Left hindlimb (tissue), 1 donor: ENCODE data around the gene ARHGAP24.

Experiments used
- DNase-seq: peaks from one replicate; pipeline ENCODE4 v3.0.0-alpha.2; 2018

ARHGAP24 gene

DNA sequence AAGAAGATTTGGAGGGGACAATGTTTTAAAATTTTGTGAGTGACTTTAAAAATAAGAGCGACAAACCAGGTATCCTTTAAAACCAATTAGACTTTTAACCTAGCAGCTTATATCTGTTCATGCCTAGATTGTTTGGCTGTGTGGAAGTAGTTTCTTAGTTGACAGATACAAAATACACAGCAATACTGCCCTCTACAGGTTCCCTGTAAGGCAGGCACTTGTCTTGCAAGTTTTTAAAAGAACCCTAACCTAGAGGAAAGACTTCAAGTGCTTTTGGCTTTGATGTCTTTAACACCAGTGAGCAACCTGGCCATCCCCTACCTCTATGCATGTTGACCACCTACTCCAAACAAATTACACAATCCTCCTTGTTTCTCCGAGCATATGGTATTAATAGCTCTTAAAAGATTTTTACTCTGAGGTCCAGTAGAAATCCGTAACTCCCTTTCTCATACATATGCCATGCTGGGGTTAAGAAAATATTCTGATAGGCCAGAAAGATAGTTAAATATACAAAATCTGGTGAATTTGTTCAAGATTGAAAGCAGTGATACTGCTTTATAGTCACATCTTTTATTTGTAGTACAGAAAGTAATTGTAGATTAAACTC, 273.0 kb downstream of the ARHGAP24 start:
- no peak for DNase-seq

DNA sequence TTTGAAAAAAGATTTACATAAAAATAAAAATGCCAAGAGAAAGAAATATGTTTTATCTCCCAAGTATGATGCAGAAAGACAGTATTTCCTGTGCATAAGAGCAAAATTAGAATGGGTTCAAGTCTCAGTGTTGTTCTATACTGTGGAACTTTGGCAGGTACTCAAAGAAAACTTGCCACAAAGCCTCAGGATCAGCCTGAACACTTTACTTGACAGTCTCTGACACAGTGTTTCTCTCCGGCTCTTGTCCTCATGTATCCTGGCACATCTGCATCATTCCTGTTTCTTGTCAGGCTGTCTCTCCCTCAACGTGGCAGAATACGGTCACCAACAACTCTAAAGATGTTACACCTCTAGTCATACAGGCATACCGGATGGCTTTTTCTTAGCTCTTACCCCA, 273.7 kb downstream of the ARHGAP24 start:
- no peak for DNase-seq

DNA sequence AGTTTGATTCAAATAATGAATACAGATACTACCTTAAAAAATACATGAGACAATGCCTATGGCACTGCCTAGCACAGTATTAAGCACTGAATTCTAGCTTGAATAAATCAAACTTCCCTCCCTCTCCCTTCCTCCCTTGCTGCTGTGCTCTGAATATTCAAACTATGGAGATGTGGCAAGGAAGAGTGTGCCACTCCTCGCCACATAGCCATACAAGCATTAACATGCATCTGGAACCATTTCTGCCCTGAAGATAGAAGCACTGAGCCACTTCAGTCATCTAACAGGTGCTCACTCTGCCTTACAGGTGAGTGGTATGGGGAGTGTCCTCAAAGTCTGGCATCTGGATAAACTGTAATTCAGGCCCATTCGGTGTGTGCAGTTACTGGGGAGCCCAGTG, 276.9 kb downstream of the ARHGAP24 start:
- DNase-seq: no peak

DNA sequence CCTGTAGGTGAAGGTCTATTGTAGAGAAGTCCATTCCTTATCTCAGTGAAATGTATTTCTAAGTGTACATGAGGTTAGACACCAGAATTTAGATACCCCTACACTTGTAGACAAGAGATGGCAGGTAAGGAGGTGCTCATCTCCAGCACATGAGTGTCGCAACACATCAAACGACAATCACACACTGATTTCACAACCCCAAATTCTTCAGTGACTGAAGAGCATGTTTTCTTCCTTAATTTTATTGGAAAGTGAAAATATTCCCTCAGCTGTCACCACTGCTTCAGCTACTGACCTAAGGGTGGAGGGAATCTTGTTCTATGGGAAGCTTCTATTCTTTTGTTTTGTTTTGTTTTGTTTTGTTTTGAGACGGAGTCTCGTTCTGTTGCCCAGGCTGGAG, 280.3 kb downstream of the ARHGAP24 start:
- DNase-seq: no peak

DNA sequence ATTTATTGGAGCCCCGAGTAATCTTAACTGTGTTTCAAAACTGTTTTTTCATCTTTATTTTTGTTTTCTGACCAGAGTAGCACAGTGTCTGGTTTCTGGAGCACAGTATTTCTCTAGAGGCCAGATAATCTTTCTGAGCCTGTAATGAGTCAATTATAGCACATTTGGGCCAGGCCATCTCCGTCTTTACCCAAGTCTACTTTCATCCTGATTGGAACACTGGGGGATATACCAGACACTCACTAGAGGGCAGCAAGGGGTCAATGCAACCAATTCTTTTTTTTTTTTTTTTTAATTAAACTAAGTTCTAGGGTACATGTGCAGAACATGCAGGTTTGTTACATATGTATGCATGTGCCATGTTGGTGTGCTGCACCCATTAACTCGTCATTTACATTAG, 282.0 kb downstream of the ARHGAP24 start:
- no peak for DNase-seq

DNA sequence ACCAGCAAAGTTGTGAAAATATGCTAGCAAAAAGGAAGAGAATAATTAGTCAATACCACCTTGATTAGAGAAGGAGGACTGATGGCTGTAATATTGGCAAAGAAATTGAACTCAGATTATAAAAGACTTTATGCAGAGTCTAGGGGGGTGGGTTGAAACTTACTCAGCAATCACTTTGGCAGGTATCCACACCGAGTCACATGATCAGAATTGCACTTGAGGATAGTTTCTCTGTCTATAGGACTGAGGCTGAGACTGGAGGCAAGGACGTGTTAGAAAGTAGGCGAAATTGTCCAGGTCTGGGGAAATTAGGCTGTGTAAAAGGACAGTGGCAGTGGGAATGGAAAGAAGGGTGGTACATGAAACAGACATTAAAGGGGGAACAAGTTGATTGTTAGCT, 284.4 kb downstream of the ARHGAP24 start:
- DNase-seq: no peak

DNA sequence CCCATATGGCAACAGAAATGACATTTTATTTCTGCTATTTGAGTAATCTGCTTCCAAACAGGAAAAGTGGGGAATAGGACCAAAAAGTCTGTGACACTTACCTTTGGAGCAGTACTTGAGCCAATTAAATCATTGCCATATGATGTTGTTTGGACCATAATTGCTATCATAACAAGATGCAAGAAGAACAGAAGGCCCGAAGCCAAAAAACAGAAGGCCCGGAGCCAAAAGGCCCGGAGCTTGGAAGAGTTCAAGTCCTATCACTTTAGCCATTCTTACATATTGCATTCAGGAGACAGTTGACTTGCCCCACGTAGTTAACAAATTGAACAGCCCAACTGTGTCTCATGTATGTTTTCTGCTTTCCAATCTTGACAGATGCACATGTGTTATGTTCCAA, 285.6 kb downstream of the ARHGAP24 start:
- peak; percentile 48 for DNase-seq

DNA sequence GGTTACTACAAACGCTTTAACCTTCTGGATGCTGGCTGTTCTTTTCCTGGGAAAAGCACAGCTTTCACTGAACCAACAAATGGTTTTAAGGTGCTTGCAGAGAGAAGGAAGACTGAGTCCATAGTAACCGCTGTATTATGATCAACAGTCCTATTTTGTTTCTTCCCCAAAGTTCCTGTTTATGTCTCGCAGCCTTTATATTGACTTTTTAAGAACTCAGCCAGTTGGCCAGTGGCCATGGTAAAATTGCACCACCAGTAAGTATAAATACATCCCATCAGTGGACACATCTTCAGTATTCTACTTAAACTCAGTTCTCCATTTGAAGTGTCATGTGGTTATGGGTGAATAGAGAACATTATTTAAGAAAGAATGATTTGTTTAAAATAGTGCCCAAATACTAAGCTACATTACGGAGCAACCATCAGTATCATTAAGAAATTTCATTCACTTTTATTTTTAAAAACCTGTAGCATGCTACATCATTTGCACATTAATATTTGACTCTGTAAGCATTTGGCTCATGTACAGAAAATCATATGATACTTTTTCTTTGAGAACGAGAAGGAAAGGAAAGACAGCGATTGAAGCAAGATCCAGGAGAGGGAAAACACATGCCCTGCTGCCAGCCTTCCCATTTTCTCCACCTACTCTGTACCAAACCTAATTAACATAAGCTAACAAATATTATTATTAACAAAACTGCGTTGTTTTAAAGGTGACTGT, 287.0 kb downstream of the ARHGAP24 start:
- DNase-seq: peak; percentile 63

DNA sequence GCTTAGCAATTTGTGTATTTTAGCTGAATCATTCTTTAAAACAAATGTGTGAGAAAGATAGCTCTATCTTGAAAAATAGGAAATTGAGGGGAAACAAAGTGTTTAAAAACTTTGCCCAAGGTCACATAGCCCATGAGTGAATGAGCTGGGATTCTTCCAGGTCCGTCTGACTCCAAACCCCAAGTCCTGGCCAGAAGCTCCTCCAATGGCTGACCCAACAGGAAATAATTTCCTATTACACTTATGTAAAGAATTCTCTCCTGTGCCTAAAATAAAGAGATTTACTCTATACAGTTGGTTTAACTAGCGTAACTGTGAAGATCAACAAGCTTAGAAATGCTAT, 287.6 kb downstream of the ARHGAP24 start:
- DNase-seq: no peak

DNA sequence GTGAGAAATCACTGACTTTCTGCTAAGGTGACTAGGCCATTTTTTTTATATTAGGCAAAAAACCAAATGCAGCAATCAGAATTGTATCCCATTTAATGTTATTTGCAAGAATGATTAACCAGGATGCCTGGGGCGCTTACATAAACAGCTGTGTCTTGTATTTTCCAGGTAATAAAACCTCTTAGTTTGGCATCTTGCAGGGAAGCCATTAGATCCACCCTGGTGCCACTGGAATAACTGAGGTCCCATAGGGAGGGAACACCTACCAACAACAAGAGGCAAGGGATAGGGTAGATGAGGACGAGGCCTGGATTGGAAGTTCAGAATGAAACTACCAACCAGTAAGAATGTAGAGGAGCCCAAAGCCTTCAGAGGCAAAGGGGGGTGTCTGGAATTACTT, 288.3 kb downstream of the ARHGAP24 start:
- no peak for DNase-seq

DNA sequence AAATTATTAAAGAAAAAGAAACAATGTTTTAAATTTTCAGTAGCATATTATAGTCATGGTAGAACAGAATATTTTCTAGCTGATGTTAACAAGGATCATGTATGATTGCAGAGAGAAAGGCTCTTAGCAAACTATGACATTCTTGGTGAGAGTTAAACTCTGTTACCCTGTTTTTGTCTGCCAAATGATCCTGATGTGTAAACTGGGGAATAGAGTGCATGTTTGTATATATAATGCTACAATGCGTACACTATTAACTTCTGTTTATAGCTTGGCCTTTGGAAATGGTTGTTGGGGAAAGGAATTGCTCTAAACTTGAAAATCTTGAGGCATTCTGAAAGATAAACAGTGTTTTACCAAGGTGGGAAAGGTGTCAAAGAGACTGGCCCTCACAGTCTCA, 292.7 kb downstream of the ARHGAP24 start:
- no peak for DNase-seq

DNA sequence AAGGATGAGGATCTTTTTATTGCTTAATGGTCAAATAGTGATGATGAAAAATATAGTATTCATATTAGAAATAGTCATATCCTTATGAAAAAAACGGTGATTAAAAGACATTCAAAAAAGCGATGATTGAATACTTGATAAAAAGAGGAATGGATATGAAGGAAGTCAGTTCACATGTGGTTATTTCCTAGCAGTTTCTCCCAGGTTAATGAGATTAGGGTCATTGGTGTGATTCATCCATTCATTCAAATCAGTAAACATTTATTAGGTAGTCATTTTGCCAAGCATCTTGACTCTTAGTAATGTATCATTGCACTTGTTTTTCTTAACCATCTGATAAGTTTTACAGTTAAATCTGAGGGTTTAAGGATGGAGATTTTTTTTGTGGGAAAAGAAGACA, 294.1 kb downstream of the ARHGAP24 start:
- DNase-seq: no peak

DNA sequence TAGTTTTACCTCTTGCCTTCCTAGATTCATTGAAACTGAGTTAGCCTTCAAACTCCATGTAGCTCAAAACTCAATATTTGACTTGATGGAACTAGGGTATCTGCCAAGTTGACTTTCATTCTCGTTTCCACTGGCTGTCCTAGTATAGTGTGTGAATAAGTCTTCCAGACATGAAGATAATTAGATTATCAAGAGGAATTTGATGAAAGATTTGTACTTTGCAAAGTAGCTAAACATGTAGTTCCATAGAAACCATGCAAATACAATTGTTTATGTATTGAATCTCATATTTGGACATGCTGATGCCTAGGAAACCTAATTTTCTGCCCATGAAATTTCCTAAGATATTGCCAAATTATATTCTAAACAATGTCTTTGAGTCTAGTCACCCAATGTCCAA, 297.5 kb downstream of the ARHGAP24 start:
- DNase-seq: no peak

DNA sequence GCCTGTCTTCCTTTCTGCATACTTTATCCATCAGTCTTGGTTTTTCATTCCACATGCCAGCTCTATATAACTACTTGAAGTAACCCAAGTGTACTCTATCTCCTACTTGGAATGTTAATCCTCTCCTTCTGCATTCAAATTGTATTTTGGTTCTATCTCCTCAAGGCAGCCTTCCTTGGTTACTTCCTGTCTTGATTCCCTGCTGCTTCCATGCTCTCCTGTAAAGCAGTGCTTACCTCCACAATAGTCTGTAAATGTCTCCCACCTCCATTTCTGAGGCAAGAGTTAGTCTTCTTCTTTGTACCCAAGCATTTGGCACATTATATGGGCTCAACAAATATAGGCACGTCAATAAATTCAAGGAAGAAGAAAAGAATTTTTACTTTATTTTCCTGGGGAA, 298.4 kb downstream of the ARHGAP24 start:
- DNase-seq: no peak

DNA sequence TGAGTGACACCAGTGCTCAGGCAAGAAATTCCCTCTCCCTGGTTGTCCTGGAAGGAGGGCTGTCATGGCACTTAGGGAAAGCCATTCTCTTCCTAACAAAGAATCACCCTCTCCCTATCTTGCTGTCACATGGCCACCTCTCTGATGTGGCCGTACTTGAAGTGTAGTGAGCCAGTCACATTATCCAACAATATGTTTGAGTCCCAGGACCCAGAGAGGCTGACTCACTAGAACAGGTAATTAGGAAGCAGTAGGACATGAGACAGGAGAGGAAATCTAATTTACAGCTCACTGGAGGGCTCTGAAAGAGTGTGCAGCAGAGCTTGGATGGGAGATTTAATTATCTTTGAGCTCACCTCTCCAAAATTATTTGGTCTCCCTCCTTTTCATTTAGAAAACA, 299.1 kb downstream of the ARHGAP24 start:
- DNase-seq: no peak

DNA sequence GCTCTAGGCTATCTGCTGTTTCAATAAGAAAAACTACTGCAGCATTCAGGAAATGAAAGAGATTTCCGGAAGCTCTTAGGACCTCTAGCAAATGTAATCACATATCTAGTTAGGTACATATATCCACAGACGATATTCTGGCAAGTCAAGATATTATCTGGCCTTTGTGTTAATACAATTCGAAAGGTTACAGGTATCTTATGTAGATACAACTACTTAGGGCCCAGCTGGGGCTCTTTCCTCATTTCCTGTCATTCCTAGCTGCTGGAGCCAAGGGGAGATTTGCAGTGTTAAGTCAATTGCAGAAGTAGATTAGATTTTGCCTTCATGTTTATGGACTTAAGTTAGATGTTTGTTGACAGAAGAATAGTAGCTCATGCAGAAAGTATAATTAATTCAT, 299.5 kb downstream of the ARHGAP24 start:
- DNase-seq: no peak

DNA sequence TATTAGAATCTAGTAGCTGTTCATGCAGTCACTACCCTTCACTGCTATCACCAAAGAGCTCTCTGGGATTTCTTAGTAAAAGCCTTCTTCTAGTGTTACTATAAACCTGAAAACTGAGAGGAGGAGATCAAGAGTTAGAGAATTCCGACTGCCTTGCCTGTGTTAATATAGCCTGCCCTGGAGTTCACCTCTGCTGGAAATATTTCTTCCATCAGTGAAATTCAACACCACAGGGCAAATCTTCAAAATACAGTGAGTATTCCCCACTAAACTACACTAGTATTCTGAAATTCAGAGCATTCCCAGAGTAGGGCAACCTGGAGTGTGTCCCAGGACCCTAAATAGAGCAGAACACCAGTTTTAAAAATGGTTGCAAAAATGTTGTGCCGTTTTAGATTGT, 301.1 kb downstream of the ARHGAP24 start:
- no peak for DNase-seq

DNA sequence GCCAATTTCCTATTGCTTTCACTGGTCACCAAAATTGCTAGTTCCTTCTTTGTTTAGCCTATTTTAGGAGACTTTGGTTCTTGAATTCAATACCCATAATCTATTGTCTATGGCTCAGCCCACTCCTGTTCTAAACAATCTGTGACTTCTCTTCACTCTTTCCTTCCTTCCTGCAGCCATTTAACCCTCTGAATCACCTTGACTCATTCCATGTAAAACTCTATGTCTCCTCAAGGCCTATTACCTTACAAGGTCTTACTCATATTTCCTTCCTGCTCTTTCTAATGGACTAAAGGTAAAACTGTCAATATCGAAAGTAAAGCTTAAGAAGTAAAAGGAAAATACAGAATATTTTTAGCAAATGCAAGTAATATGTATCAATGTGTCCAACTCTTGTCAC, 301.6 kb downstream of the ARHGAP24 start:
- DNase-seq: no peak

DNA sequence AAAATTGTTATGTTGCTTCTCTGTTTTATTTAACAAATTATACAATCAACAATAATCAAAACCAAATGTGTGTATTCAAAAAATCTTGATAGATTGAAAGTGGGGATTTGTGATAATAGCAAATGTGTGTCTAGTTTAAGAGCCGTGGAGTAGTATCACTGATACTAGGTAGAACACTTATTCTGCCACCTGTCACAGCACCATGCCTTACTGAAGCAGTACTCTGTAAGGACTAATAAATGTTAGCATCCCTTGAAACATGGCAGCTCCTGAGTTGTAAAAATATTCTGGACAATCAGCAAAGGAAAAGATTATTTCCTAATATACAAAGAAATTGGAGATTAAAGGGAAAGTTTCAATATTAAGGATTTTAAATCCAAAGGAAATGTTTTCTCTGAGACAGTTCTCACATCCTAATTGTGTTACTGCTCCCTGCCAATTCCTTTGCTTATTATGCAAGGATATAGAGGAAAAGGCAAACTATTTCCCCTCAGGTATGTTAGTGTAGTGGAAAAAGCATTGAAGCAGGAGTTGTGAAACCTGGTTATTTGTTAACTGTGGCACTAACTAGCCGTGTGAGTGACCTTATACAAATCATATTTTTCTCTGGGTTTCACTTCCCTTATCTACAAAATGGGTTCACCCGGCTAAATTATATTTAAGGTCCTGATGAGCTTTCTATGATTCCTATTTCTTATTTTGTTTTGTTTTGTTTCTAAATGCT, 303.1 kb downstream of the ARHGAP24 start:
- no peak for DNase-seq

DNA sequence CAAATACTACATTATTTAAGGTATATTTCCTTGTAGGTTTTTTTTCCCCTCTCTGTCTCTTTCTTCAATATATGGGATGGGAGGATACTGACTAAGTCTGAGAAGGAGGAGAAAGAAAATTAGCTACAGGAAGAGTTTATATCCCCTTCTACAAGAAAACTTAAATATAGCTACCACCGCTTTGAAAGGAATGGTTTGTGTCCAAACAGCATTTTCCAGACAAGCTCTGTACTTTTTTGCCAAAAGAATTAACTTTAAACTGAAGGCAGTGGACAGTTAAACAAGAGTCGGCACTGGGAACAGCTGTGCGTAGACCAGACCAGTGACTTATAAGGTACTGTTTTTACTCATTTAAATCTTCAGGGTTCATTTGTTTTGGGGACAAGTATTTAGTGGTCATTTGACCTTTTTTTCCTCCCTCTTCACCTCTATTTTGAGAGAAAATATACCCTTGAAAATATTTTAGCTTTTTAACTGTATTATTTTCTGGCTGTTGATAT, 303.7 kb downstream of the ARHGAP24 start:
- no peak for DNase-seq

DNA sequence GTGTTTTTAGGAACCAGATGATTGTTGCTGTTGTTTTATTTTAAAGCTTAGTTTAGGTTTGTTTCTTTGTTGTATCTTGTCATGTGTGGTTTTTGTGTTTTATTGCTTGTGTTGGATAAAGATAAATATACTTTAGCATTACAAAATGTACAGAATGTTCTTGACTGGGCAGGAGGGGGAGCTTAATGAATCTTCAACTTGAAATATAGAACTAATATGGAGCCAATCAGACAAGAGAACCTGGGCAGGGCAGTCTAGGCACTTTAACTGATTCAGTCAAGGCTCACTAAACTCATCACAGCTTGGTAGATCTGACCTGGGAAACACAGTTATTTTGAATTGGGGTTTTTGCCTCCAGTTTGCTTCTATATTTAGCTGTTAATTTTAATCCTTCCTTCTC, 304.2 kb downstream of the ARHGAP24 start:
- DNase-seq: no peak

DNA sequence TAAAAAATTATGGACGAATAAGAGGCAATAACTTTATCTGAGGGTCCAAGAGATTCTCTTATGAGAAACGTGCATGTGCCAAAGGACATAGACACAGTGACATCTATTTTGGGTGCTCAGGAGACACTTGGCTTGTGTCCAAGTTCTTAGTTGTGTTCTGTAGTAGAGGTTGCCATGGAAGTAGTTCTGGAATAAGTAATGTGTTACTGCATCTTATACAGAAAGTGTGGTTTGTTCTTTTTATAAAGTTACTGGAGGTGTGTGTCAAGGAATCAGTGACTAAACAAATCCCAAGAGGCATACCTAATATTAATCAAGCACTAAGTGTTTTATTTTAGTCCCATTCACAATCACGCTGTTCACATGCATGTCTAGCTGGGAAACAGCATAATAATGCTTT, 305.7 kb downstream of the ARHGAP24 start:
- DNase-seq: no peak

DNA sequence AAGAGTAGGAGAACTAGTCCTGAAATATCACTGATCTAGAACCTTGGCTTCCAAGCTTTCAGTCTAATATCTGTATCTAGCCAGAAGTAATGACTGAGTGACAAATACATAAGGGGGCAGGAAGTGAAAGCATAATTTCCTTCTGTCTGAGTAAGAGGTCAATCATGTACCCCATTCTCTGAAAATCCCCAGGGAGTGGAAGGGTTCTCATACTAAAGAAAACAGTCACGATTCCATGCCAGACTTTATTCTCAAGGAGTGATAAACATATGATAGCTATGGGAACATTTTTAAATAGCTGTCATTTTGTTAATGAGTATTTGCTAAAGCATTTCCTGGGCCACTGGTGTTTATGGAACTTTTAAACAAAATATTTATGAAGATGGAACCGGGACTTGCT, 308.5 kb downstream of the ARHGAP24 start:
- DNase-seq: no peak

DNA sequence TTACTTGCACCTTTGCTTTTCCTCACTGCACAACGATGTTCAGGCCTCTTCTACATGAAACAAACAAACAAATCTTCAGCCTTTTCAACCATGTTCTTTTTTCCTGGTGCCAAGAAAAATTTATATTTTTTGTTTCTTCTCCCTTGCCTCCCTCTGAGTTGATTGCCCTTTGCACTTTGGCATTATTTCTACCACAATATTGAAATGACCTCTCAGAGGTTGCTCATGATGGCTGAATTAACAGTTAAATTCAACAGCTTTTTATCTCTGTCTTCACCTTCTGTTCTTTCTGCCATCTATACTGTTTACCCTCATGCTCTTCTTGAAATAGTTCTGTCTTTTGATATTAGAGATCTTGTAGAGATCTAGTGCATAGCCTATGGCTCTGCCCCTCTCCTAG, 308.9 kb downstream of the ARHGAP24 start:
- DNase-seq: no peak
